Ovary (tissue), 9 donors: ENCODE results near the gene ADAMTS3. TPM values are rescaled to one million over a fixed set of nuclear protein-coding genes. Genes with fewer than 3 reads are reported as not detected.
"Not testable (repeated sequence)": the region's sequence is repeated elsewhere in the genome, so short reads cannot be mapped to it uniquely, and the experiment has no call there.

Source experiments
- DNase-seq, 5 donors: peaks; one replicate each; pipeline ENCODE4 v3.0.0-alpha.2; 2019 to 2020
- H3K27ac ChIP-seq, 2 donors: fragments of 200-600 bp; one replicate each; pipeline versions ENCODE4 v1.5.1 to v1.8.0; 2019 to 2022
- H3K27me3 ChIP-seq: fragments of 200-600 bp; one replicate; pipeline ENCODE4 v1.8.0; 2022
- H3K36me3 ChIP-seq: fragments of 200-600 bp; sonication (generic); one replicate; pipeline ENCODE4 v1.5.1; 2019
- H3K4me1 ChIP-seq: one replicate; pipeline ENCODE4 v1.8.1; 2013; ENCODE audit warnings: mild to moderate bottlenecking, moderate library complexity; ENCODE audit not compliant: insufficient read depth
- H3K4me3 ChIP-seq: fragments of 200-600 bp; sonication (generic); one replicate; pipeline ENCODE4 v1.5.1; 2017
- H3K9me3 ChIP-seq, 2 donors: fragments of 200-600 bp in 1 of 2; sonication (generic) in 1 of 2; one replicate each; pipeline versions ENCODE4 v1.5.1 to v1.8.1; 2013 to 2019; ENCODE audit warnings: mild to moderate bottlenecking in 1 of 2, moderate library complexity in 1 of 2
- EP300 ChIP-seq: sonication (generic); formaldehyde crosslinking; IDR thresholded peaks from one replicate; pipeline ENCODE4 v1.6.1; 2017; ENCODE audit warnings: antibody characterized with exemption
- POLR2A ChIP-seq: fragments of 450-650 bp; IDR thresholded peaks from one replicate; pipeline ENCODE4 v1.6.1; 2017; ENCODE audit warnings: antibody characterized with exemption, mild to moderate bottlenecking, moderate library complexity
- WGBS, 3 donors: extraction: QIAGEN DNeasy Blood & Tissue Kit in 1 of 3; methylation state at CpG; one replicate each; pipeline versions ENCODE4 v1.1.5 to v1.1.7; 2013 to 2017; 5-methylcytosine and 5-hydroxymethylcytosine counted together
- intact Hi-C, 4 donors: fragments of 100-400 bp; cut with DNase I; formaldehyde crosslinking; loops; one replicate each; pipeline versions ENCODE4 v1.11.0 to v1.15.1; 2022 to 2023
- polyA plus RNA-seq, 2 donors: library from polyadenylated mRNA; stranded (reverse); fragments of 200-250 nt in 1 of 2; fragments of 350-450 nt in 1 of 2; fragmentation: Illumina TruSeq in 1 of 2; extraction: RNeasy Lipid Tissue Mini Kit (QIAGEN cat#74804) in 1 of 2; gene quantifications; one replicate each; pipeline ENCODE4 v1.2.3, GENCODE V29; 2013 to 2014
- total RNA-seq, 7 donors: library from RNA; depleted of rRNA in 2 of 7; stranded (reverse); fragments of >200 nt in 2 of 7; fragmentation: NEBNext Ultra II Directional in 3 of 7; extraction: Animal tissue kit (Norgen Biotek cat#: 25700) in 3 of 7; gene quantifications; one replicate each; pipeline versions ENCODE4 v1.1.0 to v1.2.4, GENCODE V29; 2016 to 2023
- TF ChIP-seq, protein P1 (sequence below), 3 donors: fragments of 450-650 bp in 2 of 3; fragments of 200-600 bp in 1 of 3; IDR thresholded peaks; one replicate each; pipeline versions ENCODE4 v1.5.1 to v1.8.0; 2016 to 2022; ENCODE audit warnings: antibody characterized with exemption in 3 of 3, mild to moderate bottlenecking in 1 of 3
- donor health status: DM: no; HTN: no; CAD: no; lungs with moderate emphysema.
- donor health status: DM: no; HTN: no; CAD: no.
- donor health status: Bipolar disorder and iron deficiency.
- donor health status: DM: yes; HTN: yes; CAD: no.
- donor health status: DM: no; HTN: no; CAD: no.
- donor health status: DM: yes; HTN: yes; CAD: no.

ADAMTS3 gene
- total and polyA plus RNA-seq, 9 donors: 1.2 to 6.6 (median 4.6) TPM

GRCh38 chr4:72427057-72427456 is 142.0 kb downstream of the ADAMTS3 start:
- intact Hi-C loops: no loop called here

GRCh38 chr4:72425908-72426307 is 143.1 kb downstream of the ADAMTS3 start:
- H3K27me3 ChIP-seq, H3K9me3 ChIP-seq, H3K4me3 ChIP-seq, DNase-seq, H3K4me1 ChIP-seq, H3K36me3 ChIP-seq, intact Hi-C loops, H3K27ac ChIP-seq: not testable (repeated sequence)

More at GRCh38 chr4:72427057-72427456, 142.0 kb downstream of the ADAMTS3 start:
- H3K36me3 ChIP-seq: no peaks in the 10 kb centered on the region
- H3K9me3 ChIP-seq: no peaks in the 10 kb centered on the region
- no peak for DNase-seq
- H3K4me1 ChIP-seq: peaks cover 2% of the 10 kb centered on the region
- H3K27ac ChIP-seq: no peak overlapping the region
- no peak overlapping the region for H3K4me3 ChIP-seq
- no peaks in the 10 kb centered on the region for H3K27me3 ChIP-seq
- TF ChIP-seq EP300: no peak
- TF ChIP-seq, protein P1, sequence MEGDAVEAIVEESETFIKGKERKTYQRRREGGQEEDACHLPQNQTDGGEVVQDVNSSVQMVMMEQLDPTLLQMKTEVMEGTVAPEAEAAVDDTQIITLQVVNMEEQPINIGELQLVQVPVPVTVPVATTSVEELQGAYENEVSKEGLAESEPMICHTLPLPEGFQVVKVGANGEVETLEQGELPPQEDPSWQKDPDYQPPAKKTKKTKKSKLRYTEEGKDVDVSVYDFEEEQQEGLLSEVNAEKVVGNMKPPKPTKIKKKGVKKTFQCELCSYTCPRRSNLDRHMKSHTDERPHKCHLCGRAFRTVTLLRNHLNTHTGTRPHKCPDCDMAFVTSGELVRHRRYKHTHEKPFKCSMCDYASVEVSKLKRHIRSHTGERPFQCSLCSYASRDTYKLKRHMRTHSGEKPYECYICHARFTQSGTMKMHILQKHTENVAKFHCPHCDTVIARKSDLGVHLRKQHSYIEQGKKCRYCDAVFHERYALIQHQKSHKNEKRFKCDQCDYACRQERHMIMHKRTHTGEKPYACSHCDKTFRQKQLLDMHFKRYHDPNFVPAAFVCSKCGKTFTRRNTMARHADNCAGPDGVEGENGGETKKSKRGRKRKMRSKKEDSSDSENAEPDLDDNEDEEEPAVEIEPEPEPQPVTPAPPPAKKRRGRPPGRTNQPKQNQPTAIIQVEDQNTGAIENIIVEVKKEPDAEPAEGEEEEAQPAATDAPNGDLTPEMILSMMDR (IDR thresholded peaks at IDR 0.05): no peak
- no peak for TF ChIP-seq POLR2A

DNA sequence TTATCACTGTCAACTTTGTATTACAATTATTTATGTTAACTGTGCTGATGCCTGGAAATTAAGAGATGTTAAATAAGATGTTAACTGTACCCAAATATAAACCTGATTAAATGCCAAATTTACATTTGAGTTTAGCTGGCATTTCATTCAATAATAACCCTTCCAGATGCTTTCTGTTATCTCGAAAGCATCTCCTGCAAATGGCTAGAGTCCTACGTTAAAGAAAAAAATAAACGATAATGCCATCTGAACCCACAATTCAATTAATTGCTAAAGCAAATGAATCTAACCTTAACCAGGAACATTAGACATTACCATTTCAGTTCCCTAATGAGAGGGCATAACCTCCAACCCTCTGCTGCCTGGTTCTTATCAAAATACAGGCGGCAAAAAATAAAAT is 145.0 kb downstream of the ADAMTS3 start:
- Histone ChIP-seq H3K36me3 (no peaks in the 10 kb centered on the region), H3K9me3 (no peaks in the 10 kb centered on the region), H3K27me3 (no peaks in the 10 kb centered on the region), H3K27ac (no peak overlapping the region), H3K4me3 (no peak overlapping the region), H3K4me1 (no peaks in the 10 kb centered on the region)
- intact Hi-C loops: no loop called here
- DNase-seq: no peak
- 66 to 78% (median 74%) methylated on average over 4 of the region's 4 CpGs for WGBS, 3 donors
- TF ChIP-seq POLR2A: no peak

GRCh38 chr4:72422416-72422815 is 146.6 kb downstream of the ADAMTS3 start:
- TF ChIP-seq EP300: no peak
- TF ChIP-seq, protein P1 (IDR thresholded peaks at IDR 0.05): no peak
- TF ChIP-seq POLR2A: no peak
- WGBS, 3 donors: 94 to 97% (median 96%) methylated on average over 2 of the region's 2 CpGs
- no peak overlapping the region for H3K27ac ChIP-seq
- H3K4me1 ChIP-seq: no peaks in the 10 kb centered on the region
- H3K27me3 ChIP-seq: no peaks in the 10 kb centered on the region
- no peaks in the 10 kb centered on the region for H3K36me3 ChIP-seq
- DNase-seq: no peak
- H3K4me3 ChIP-seq: no peak overlapping the region
- intact Hi-C loops: no loop called here
- no peaks in the 10 kb centered on the region for H3K9me3 ChIP-seq

DNA sequence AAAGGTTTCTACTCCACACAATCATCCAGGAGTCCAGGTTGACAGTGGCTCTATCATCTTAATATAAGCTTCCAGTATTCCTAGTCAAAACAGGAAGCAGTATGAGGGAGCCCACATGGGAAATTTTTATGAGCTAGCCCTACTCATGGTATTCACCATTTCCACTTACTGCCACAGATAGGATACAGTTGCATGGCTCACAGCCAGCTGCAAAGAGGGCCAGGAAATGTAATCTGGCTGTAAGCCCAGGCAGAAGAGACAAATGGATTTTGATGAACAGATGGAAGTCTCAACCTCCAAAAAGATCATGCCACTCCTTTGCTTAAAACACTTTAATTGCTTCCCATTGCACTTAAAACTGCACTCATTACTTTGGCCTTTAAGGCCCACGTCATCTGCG is 150.6 kb downstream of the ADAMTS3 start:
- no peak overlapping the region for H3K4me3 ChIP-seq
- H3K4me1 ChIP-seq: no peaks in the 10 kb centered on the region
- H3K27ac ChIP-seq: no peak overlapping the region
- 67 to 72% (median 69%) methylated on average over 2 of the region's 2 CpGs for WGBS, 3 donors
- no peak for TF ChIP-seq EP300
- TF ChIP-seq, protein P1 (IDR thresholded peaks at IDR 0.05): no peak
- no peak for TF ChIP-seq POLR2A
- intact Hi-C loops: no loop called here
- no peaks in the 10 kb centered on the region for H3K27me3 ChIP-seq
- H3K36me3 ChIP-seq: no peaks in the 10 kb centered on the region
- peak; percentile 21 to 55 (median 49) for DNase-seq
- H3K9me3 ChIP-seq: no peaks in the 10 kb centered on the region

DNA sequence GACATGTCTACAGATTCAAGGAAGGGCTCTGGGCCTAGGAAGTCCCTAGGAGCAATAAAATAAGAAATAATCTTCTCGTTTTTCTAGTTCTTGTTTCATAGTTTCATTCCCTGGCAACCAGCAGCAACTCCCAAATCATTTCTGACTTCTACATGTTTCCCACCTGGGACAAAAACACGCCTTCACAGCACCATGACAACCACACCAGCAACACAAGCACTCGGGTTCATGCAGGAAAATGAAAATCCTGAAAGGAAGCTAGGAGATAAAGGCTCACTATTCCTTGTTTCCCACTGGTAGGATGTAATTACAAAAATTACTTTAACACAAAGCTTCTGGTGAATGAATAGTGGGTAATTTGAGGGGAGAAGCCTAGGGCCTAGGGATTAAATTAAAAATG is 158.9 kb downstream of the ADAMTS3 start:
- no peak overlapping the region for H3K4me3 ChIP-seq
- H3K27ac ChIP-seq: no peak overlapping the region
- no peaks in the 10 kb centered on the region for H3K9me3 ChIP-seq
- WGBS, 3 donors: 60 to 69% (median 69%) methylated on average over 3 of the region's 3 CpGs
- no peak for DNase-seq
- no peaks in the 10 kb centered on the region for H3K27me3 ChIP-seq
- intact Hi-C loops: no loop called here
- H3K4me1 ChIP-seq: no peaks in the 10 kb centered on the region
- no peaks in the 10 kb centered on the region for H3K36me3 ChIP-seq
- TF ChIP-seq EP300: no peak
- TF ChIP-seq, protein P1 (IDR thresholded peaks at IDR 0.05): no peak
- TF ChIP-seq POLR2A: no peak
